NOMO-1 treated with dmso at 0.1 percent for 144 hours (cell line): ENCODE measurements around the gene DNAJC17.

Source experiments
- DNase-seq: peaks from one replicate; lab custom pipeline; 2025; ENCODE audit not compliant: unreplicated experiment; lab: John Stamatoyannopoulos, UW

The DNAJC17 gene

DNA sequence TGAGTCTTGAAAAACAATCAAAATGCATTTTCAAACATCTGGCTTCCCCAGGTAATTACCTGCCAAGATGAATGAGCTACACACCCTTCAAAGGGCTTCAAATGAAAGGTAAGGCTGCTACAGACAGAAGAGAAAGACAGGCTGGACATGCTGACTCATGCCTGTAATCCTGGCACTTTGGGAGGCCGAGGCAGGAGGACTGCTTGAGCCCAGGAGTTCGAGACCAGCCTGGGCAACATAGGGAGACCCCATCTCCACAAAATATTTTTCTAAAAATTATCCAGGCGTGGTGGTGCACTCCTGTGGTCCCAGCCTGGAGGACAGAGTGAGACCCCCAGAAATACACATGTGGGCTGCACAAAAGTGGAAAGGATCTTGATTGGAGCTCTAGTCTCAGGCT, 14.9 kb downstream of the DNAJC17 start:
- DNase-seq: no peak

GRCh38 chr15:40790718-40791117, 16.6 kb downstream of the DNAJC17 start:
- no peak for DNase-seq

- no peak for DNase-seq
These were observed 17.3 kb downstream of the DNAJC17 start for GRCh38 chr15:40789999-40790398.

- no peak for DNase-seq
These were observed 18.2 kb downstream of the DNAJC17 start for GRCh38 chr15:40789119-40789518.

- DNase-seq: no peak
These were observed 19.3 kb downstream of the DNAJC17 start for GRCh38 chr15:40787991-40788390.

- no peak for DNase-seq
These were observed 19.9 kb downstream of the DNAJC17 start for GRCh38 chr15:40787344-40787841.

DNA sequence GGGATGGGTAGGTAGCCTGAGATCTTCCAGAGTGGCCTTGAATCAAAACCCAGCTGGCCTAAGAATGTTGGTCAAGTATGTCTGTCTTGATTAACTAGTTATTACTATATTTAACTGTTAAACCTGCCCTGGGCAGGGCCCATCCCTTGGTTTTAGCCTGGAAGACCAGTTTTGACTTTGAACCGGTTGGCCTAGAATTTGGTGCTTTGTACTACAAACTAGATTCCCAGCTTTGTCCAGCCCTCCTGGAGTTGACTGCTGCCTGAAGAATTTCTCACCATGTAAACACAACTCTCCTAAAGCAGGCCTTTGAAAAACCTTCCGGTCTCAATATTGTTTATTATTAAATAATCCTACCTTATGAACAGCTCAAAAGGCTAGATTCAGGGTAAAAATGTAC, 21.5 kb downstream of the DNAJC17 start:
- no peak for DNase-seq

GRCh38 chr15:40785164-40785563, 22.1 kb downstream of the DNAJC17 start:
- no peak for DNase-seq

DNA sequence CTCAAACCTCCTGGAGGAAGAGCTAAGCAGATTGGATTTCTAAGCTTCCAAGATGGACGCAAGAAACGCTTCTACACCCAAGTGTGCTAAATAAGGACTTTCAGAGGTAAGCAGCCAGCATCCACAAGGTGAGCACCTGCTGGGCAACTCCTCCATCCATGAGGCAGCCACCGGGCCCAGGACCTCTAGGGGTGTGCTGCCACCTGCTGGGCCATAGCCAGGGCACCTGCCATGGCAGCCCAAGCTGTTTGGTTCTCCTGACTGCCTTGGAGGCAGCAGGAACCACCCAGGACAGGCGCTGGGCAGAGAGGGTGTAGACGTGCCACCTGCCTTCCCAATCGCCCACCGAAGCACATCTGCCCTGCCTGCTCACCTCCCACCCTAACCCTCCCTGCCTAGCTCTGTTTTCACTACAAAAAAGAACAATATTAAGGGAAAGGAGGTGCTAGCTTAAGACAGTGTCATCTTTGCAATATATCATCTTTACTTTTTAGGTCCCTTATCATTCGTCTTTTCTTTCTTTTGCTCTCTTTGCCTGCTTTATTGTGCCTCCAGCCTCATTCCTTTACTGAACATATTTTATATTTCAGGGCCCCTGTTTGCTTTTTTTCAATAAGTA, 24.6 kb downstream of the DNAJC17 start:
- no peak for DNase-seq

DNA sequence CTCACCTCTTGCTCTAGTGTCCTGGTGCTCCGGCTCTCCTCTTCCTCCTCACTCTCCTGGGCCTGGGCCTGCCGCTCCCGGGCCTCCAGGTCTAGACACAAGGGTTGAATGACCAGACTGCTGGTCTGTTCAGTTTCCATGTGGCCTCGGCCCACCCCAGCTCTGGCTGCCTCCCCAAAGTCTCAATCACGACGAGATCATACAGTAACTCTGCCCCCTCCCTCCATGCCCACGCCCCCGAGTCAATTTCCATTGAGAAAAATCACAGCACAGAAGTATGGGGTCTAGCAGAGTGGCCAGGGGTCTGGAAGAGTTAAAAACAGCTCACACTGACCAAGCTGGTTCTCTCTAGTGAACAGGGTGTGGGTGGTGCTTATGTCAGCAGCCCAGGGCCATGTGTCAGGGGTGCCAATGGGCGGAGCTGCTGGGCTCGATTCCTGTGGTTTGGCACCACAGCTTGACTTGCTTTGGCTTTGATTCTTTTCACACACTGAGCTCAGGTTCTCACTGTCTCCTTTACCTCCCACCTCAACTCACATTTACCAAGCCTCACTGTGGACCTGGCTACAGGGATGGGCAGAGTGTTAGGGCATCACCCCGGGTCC, 30.6 kb downstream of the DNAJC17 start:
- no peak for DNase-seq

- DNase-seq: no peak
These were observed 31.3 kb downstream of the DNAJC17 start for GRCh38 chr15:40775740-40776536.

DNA sequence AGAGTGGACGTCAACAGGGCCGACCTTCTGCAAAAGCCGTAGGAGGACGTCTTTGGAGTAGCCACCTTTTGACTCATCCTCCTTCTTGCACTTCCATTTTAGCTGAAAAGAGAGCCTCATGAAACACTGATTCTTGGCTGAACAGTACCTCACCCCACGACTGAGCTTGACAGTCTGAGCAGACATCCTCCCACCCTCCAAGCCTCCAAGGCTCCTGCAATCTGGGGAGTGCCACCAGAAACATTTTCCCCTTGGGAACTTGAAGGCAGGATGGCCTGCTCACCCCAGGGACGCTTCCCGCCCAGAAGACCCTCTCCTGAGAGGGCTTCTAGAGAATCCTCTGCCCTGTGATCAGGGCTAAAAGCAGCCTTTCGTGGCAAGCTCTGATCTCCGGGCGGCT, 32.3 kb downstream of the DNAJC17 start:
- no peak for DNase-seq

- DNase-seq: no peak
These were observed 33.4 kb downstream of the DNAJC17 start for GRCh38 chr15:40773902-40774301.

DNA sequence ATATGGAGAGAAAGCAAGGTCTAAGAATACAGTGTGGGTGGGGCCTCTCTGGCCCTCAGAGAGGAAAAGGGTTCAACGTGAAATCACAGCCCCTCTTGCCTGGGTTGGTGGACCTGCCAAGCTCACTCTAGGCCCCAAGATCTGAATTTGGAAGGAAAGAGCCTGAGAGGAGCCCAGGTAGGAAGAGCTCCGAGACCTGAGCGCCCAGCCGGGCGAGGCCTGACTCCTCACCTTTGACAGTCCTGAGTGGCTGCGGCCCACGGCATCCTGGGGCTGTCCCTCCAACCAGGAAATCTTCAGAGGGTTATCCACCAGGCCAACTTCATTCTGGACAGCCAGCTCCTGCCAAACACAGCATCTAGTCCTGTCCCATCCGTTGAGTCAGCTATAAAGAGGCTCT, 33.8 kb downstream of the DNAJC17 start:
- DNase-seq: no peak

- DNase-seq: no peak
These were observed 35.3 kb downstream of the DNAJC17 start for GRCh38 chr15:40772014-40772413.

DNA sequence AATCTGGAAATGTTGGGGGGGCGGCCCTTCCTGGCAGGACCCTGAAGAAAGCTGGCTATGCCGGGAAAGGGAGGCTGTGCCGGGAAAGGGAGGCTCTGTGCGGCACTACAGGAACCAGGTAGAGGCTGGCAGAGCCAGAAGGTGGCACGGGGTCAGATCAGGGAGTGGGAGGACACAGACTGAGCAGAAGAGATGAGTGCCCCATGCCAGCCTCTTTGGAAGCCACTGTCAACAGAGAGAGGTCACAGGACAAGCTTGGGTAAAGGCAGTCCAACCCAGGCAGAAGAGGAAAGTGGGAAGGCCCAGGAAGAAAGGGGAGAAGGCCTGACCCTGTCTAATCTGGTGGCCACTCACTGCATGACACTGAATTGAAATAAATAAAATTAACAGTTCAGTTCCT, 36.0 kb downstream of the DNAJC17 start:
- no peak for DNase-seq

- DNase-seq: no peak
These were observed 37.0 kb downstream of the DNAJC17 start for GRCh38 chr15:40770147-40770721.

DNA sequence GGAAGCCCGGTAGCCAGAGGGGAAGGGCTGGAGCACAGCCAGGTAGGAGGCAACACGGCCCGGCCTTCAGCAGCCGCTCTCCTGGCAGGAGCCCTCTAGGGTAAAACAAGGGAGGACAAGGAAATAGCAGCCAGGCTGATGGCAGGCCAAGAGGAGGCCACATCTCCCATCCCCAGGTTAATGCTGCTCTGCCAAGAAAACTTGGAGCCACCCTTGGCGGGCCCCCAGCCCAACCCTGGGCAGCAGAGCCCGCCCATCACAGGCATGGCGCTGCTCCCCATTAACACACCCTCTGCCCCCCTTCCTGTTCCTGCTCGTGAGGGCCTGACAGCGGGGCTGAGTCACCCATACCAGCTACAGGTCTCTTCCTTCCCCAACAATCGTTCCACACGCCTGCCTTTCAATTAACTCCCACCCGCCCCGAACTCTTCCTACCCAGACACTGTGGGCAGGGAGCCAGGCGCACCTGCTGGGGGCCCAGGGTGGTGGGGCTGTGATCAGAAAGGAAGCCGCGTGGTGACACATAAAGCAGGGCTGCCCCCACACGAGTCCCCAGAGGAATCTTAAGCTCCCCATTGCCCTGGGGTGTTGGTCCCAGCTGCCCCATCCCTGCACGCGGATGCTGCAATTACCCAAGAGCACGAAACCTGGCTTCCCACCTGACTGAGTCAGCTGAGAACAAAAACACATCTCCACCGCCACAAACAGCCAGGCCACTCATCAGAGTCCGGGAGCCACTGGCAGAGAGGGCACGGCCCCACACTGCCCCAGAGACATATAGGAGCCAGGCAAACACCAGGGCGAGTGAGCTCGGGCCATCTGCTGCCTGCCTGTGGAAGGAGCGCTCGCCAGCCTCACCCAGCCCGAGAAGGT, 37.8 kb downstream of the DNAJC17 start, which contains the start of gene C15orf62:
C15orf62 (plus strand) TSS at position 707 of the 873 bp plus-strand sequence. CDS start 516 bp downstream, outside the sequence.
- DNase-seq: peak; percentile 30

- DNase-seq: no peak
These were observed 38.6 kb downstream of the DNAJC17 start for GRCh38 chr15:40768521-40769273.
